ENCODE data around the gene CADPS.
A peak's percentile ranks its signal among the peaks of the same experiment; 100 is the strongest.

The CADPS gene

GRCh38 chr3:62559831-62560445 lies 315.3 kb downstream of the CADPS start:
- TF ChIP-seq CTCF (IDR thresholded peaks at IDR 0.05; ENCODE audit: low read depth, low read length), result peak; percentile 72
- peak; percentile 15 for DNase-seq (ENCODE audit: extremely low read depth, low read depth)

GRCh38 chr3:62558549-62559112 lies 316.6 kb downstream of the CADPS start:
- DNase-seq (ENCODE audit: extremely low read depth, low read depth), result no peak
- TF ChIP-seq CTCF (IDR thresholded peaks at IDR 0.05; ENCODE audit: low read depth, low read length), result peak; percentile 35

- no peak for DNase-seq (ENCODE audit: extremely low read depth, low read depth)
- no peak for TF ChIP-seq CTCF (IDR thresholded peaks at IDR 0.05; ENCODE audit: low read depth, low read length)
These were observed 317.2 kb downstream of the CADPS start for GRCh38 chr3:62557983-62558382.

- TF ChIP-seq CTCF (IDR thresholded peaks at IDR 0.05; ENCODE audit: low read depth, low read length), result no peak
- DNase-seq (ENCODE audit: extremely low read depth, low read depth), result no peak
These were observed 317.8 kb downstream of the CADPS start for GRCh38 chr3:62557450-62557849.

- no peak for DNase-seq (ENCODE audit: extremely low read depth, low read depth)
These were observed 318.9 kb downstream of the CADPS start for GRCh38 chr3:62556121-62556815.

GRCh38 chr3:62554264-62554799 lies 320.9 kb downstream of the CADPS start:
- TF ChIP-seq CTCF (IDR thresholded peaks at IDR 0.05; ENCODE audit: low read depth, low read length), result peak; percentile 27
- no peak for DNase-seq (ENCODE audit: extremely low read depth, low read depth)

More at GRCh38 chr3:62556121-62556815, 318.9 kb downstream of the CADPS start:
- TF ChIP-seq CTCF (IDR thresholded peaks at IDR 0.05; ENCODE audit: low read depth, low read length), result no peak

GRCh38 chr3:62553811-62554210 lies 321.4 kb downstream of the CADPS start:
- no peak for DNase-seq (ENCODE audit: extremely low read depth, low read depth)
- no peak for TF ChIP-seq CTCF (IDR thresholded peaks at IDR 0.05; ENCODE audit: low read depth, low read length)
